IPS-20b (cell line): Measurements from ENCODE around the gene FXYD7.
"Not testable (repeated sequence)": the region's sequence is repeated elsewhere in the genome, so short reads cannot be mapped to it uniquely, and the experiment has no call there.

ENCODE experiments used
- H3K27ac ChIP-seq: one replicate; pipeline ENCODE4 v1.5.1; 2013; ENCODE audit warnings: low read length
- H3K27me3 ChIP-seq: 2 replicates; pipeline ENCODE4 v1.6.1; 2013; ENCODE audit warnings: mild to moderate bottlenecking, low read length, inconsistent platforms; ENCODE audit not compliant: insufficient read depth
- H3K36me3 ChIP-seq: 2 replicates; pipeline ENCODE4 v1.6.1; 2013; ENCODE audit warnings: low read depth, mild to moderate bottlenecking, inconsistent platforms, low read length, moderate library complexity; ENCODE audit not compliant: insufficient read depth
- H3K4me1 ChIP-seq: 2 replicates; pipeline ENCODE4 v1.6.1; 2013; ENCODE audit warnings: mild to moderate bottlenecking, control low read depth, inconsistent platforms, low read length, moderate library complexity; ENCODE audit not compliant: insufficient read depth
- H3K4me3 ChIP-seq: 2 replicates; pipeline ENCODE4 v1.5.1; 2013; ENCODE audit warnings: mild to moderate bottlenecking, low read length, inconsistent platforms
- H3K9ac ChIP-seq: 2 replicates; pipeline ENCODE4 v1.6.1; 2013; ENCODE audit warnings: low read depth, mild to moderate bottlenecking, inconsistent platforms, low read length, moderate library complexity
- H3K9me3 ChIP-seq: 2 replicates; pipeline ENCODE4 v1.6.1; 2013; ENCODE audit warnings: mild to moderate bottlenecking, low read depth, low read length, inconsistent platforms; ENCODE audit not compliant: insufficient read depth

The FXYD7 gene

GRCh38 chr19:35103614-35104013 lies 39.4 kb upstream of the FXYD7 start:
- not testable (repeated sequence) for H3K36me3 ChIP-seq, H3K9ac ChIP-seq, H3K27me3 ChIP-seq, H3K4me1 ChIP-seq, H3K4me3 ChIP-seq, H3K27ac ChIP-seq, H3K9me3 ChIP-seq

DNA sequence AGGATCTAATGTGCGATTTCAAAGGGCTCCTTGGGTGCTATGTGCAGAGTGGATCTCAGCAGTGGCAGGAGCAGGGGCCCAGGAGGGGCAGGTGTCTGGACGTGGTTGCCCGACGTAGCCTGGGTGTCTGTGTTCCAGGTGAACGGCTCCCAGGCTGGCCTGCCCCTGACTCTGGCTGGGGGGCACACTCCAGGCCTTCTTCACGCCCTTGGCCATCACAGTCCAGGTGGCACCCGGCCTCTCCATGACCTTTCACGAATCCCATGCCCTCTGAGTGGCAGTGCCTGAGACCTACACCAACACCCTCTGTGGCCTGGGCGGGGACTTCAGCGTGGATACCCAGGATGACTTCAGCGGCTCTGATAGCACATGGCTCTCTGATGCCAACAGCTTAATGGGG lies 38.7 kb upstream of the FXYD7 start:
- H3K27ac ChIP-seq, result no peak overlapping the region
- H3K27me3 ChIP-seq, result no peaks in the 10 kb centered on the region
- no peaks in the 10 kb centered on the region for H3K4me1 ChIP-seq
- H3K36me3 ChIP-seq, result no peaks in the 10 kb centered on the region
- H3K4me3 ChIP-seq, result no peak overlapping the region
- H3K9me3 ChIP-seq, result no peaks in the 10 kb centered on the region
- H3K9ac ChIP-seq, result no peak overlapping the region

- Histone ChIP-seq H3K4me1 (no peaks in the 10 kb centered on the region), H3K27me3 (no peaks in the 10 kb centered on the region), H3K9ac (no peak overlapping the region), H3K4me3 (no peak overlapping the region), H3K27ac (no peak overlapping the region), H3K9me3 (no peaks in the 10 kb centered on the region), H3K36me3 (no peaks in the 10 kb centered on the region)
Observed at GRCh38 chr19:35105047-35105410, 38.0 kb upstream of the FXYD7 start.

DNA sequence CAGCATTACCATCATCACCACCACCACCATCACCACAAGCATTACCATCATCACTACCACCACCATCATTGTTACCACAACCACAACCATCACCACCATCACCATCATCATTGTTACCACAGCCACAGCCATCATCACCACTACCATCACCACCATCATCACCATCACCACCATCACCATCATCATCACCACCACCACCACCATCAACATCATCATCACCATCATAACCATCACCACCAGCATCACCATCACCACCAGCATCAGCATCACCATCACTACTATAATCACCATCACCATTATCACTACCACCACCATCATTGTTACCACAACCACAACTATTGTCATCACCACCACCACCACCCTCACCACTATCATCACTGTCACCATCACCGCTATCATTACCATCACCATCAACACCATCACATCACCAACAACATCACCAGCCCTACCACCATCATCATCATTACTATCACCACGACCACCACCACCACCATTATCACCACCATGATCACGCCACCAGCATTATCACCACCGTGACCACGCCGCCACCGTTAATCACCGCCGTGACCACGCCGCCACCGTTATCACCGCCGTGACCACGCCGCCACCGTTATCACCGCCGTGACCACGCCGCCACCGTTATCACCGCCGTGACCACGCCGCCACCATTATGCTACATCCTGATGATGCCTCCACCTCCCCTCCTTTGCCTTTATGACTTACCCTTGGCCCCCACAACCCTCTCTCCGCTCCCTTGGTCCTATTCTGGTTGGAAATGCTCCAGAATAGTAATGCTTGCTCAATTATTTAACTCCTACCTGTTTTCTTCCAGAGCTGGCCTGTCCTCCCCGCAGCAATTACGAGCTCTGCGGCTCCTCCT lies 37.4 kb upstream of the FXYD7 start:
- Histone ChIP-seq H3K9me3 (no peaks in the 10 kb centered on the region), H3K27me3 (no peaks in the 10 kb centered on the region), H3K4me1 (no peaks in the 10 kb centered on the region), H3K36me3 (no peaks in the 10 kb centered on the region), H3K4me3 (no peak overlapping the region), H3K27ac (no peak overlapping the region), H3K9ac (no peak overlapping the region)

- Histone ChIP-seq H3K9me3 (no peaks in the 10 kb centered on the region), H3K4me3 (no peak overlapping the region), H3K27ac (no peak overlapping the region), H3K9ac (no peak overlapping the region), H3K27me3 (no peaks in the 10 kb centered on the region), H3K36me3 (no peaks in the 10 kb centered on the region), H3K4me1 (no peaks in the 10 kb centered on the region)
Observed at GRCh38 chr19:35106291-35106583, 36.8 kb upstream of the FXYD7 start.

DNA sequence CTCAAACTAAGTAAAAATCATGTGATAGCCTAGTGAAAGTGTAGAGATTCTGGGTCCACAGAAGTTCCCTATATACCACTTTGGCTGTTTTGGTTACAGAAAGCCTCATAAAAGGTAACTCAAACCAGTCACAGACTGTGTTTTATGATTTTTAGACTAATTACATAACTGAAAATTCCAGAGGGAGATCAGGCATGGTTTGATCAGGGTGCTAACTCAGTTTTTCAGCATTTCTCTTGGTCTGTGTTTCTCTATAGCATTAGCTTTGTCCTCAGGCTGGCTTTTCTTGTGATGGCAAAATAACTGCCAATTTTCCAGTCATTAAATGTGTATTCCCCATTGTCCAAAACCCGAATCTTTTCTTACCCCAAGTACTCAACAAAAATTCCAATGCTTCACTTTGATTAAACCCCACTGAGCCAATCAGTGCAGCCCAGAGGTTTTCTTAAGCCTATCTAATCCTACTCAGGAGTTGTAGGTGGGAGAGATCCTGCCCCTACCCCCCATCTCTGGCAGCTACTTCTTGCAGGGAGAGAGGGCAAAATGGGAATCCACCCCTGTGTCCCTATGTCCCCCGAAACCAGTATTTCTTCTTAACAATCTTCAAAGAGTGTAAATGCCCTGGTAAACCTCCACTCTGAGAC lies 36.0 kb upstream of the FXYD7 start:
- Histone ChIP-seq H3K36me3 (no peaks in the 10 kb centered on the region), H3K27me3 (no peaks in the 10 kb centered on the region), H3K9me3 (no peaks in the 10 kb centered on the region), H3K4me3 (no peak overlapping the region), H3K4me1 (no peaks in the 10 kb centered on the region), H3K27ac (no peak overlapping the region), H3K9ac (no peak overlapping the region)

GRCh38 chr19:35107545-35107944 lies 35.5 kb upstream of the FXYD7 start:
- Histone ChIP-seq H3K27me3 (no peaks in the 10 kb centered on the region), H3K4me3 (no peak overlapping the region), H3K36me3 (no peaks in the 10 kb centered on the region), H3K9me3 (no peaks in the 10 kb centered on the region), H3K4me1 (no peaks in the 10 kb centered on the region), H3K9ac (no peak overlapping the region), H3K27ac (no peak overlapping the region)

- Histone ChIP-seq H3K36me3 (no peaks in the 10 kb centered on the region), H3K27ac (no peak overlapping the region), H3K9ac (no peak overlapping the region)
Observed at GRCh38 chr19:35108730-35109129, 34.3 kb upstream of the FXYD7 start.

DNA sequence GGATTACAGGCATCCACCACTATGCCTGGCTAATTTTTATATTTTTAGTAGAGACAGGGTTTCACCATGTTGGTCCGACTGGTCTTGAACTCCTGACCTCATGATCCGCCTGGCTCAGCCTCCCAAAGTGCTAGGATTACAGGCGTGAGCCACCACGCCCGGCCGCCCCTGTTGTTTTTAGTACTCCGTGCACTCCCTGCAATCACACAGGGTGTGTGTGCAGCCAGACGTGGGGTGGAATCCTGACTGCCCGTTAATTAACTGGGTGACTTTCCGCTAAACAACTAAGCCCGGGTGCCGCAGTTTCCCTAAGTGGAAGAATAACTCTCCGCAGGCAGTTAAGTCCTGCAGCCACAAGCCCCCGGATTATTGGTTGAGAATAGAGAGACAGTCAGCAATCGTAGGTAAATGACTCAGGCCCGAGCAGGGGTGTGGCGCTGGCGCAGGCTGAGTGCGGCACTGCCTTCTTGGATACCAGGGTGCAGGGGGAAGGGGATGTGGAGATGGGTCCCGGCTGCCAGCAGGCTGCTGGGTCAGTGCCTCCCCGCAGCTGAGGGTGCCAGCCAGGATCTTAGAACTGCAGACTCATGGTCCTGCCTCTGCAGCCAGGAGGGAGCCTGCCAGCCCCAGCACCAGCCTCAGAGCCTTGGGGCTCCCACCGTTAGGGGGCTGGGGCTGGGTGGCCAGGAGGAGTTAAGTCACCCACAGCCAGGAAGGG lies 33.5 kb upstream of the FXYD7 start:
- Histone ChIP-seq H3K9ac (no peak overlapping the region), H3K4me1 (no peaks in the 10 kb centered on the region; the same call in 1 of the 2 replicates), H3K4me3 (no peak overlapping the region), H3K36me3 (no peaks in the 10 kb centered on the region), H3K9me3 (no peaks in the 10 kb centered on the region), H3K27me3 (no peaks in the 10 kb centered on the region), H3K27ac (no peak overlapping the region)

More at GRCh38 chr19:35108730-35109129, 34.3 kb upstream of the FXYD7 start:
- H3K4me1 ChIP-seq, result no peaks in the 10 kb centered on the region
- no peaks in the 10 kb centered on the region for H3K27me3 ChIP-seq
- no peaks in the 10 kb centered on the region for H3K9me3 ChIP-seq
- H3K4me3 ChIP-seq, result no peak overlapping the region

- Histone ChIP-seq H3K27me3 (no peaks in the 10 kb centered on the region), H3K9me3 (no peaks in the 10 kb centered on the region), H3K4me3 (no peak overlapping the region), H3K4me1 (peaks cover 5% of the 10 kb centered on the region; the same call in 1 of the 2 replicates), H3K36me3 (no peaks in the 10 kb centered on the region), H3K27ac (no peak overlapping the region), H3K9ac (no peak overlapping the region)
Observed at GRCh38 chr19:35110974-35111373, 32.1 kb upstream of the FXYD7 start.

DNA sequence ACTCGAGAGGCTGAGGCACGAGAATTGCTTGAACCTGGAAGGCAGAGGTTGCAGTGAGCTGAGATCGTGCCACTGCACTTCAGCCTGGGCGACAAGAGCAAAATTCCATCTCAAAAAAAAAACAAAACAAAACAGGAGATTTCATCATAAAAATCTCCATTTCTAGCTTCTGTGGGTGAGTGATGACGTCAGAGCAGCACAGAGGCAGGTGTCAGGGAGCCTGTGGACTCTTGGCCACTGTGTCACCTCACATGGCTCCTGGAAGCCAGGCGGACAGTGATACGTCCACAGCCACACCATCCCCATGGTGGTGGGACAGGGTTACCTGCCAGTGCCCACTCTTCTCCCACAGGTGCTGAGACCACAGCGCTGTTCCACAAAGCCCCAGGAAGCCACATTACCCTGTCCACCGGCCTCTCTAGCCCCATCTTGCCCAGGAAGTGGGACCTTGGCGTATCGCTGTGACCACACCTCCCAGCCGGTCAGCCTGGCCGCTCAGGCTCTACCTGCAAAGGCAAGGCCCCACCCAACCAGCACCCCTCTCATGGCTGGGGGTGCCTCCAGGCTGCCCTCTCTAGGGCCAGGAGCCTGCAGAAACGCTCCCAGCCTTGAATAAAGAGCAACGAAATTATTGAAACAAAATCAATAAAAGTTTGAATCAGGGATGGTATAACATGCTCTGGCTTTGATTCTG lies 29.9 kb upstream of the FXYD7 start:
- Histone ChIP-seq H3K9ac (no peak overlapping the region), H3K9me3 (no peaks in the 10 kb centered on the region), H3K27me3 (no peaks in the 10 kb centered on the region; the same call in 1 of the 2 replicates), H3K4me3 (no peak overlapping the region), H3K36me3 (no peaks in the 10 kb centered on the region), H3K4me1 (peaks cover 5% of the 10 kb centered on the region; the same call in 1 of the 2 replicates), H3K27ac (no peak overlapping the region)
